Tibial nerve (tissue), 4 donors: Measurements from ENCODE around the gene DHRSX. TPM values are rescaled to one million over a fixed set of nuclear protein-coding genes. Genes with fewer than 3 reads are reported as not detected.
"Not testable (repeated sequence)": the region's sequence is repeated elsewhere in the genome, so short reads cannot be mapped to it uniquely, and the experiment has no call there.

Source experiments
- DNase-seq, 2 donors: peaks; one replicate each; pipeline ENCODE4 v3.0.0-alpha.2; 2019; ENCODE audit warnings: low spot score in 2 of 2
- H3K27ac ChIP-seq, 4 donors: fragments of 200-600 bp; sonication (generic) in 3 of 4; one replicate each; pipeline ENCODE4 v1.5.1; 2017 to 2019; ENCODE audit warnings: mild to moderate bottlenecking in 1 of 4
- H3K27me3 ChIP-seq, 2 donors: fragments of 200-600 bp; sonication (generic) in 1 of 2; one replicate each; pipeline versions ENCODE4 v1.5.1 to v1.6.0; 2017 to 2019
- H3K36me3 ChIP-seq, 3 donors: fragments of 200-600 bp; sonication (generic); one replicate each; pipeline ENCODE4 v1.5.1; 2018 to 2019
- H3K4me1 ChIP-seq, 4 donors: fragments of 200-600 bp; sonication (generic) in 3 of 4; one replicate each; pipeline ENCODE4 v1.5.1; 2017 to 2019
- H3K4me3 ChIP-seq, 4 donors: fragments of 200-600 bp; sonication (generic) in 3 of 4; one replicate each; pipeline ENCODE4 v1.5.1; 2017 to 2019; ENCODE audit warnings: mild to moderate bottlenecking in 1 of 4, moderate library complexity in 1 of 4
- H3K9me3 ChIP-seq, 4 donors: fragments of 200-600 bp; sonication (generic) in 3 of 4; one replicate each; pipeline ENCODE4 v1.5.1; 2017 to 2019
- EP300 ChIP-seq, 2 donors: sonication (generic); formaldehyde crosslinking; IDR thresholded peaks; one replicate each; pipeline ENCODE4 v1.6.1; 2017; ENCODE audit warnings: antibody characterized with exemption in 2 of 2, mild to moderate bottlenecking in 1 of 2
- POLR2A ChIP-seq, 2 donors: fragments of 450-650 bp; IDR thresholded peaks; one replicate each; pipeline ENCODE4 v1.6.1; 2017; ENCODE audit warnings: antibody characterized with exemption in 2 of 2, mild to moderate bottlenecking in 2 of 2, moderate library complexity in 2 of 2
- WGBS, 2 donors: methylation state at CpG; one replicate each; pipeline ENCODE4 v1.1.5; 2018; 5-methylcytosine and 5-hydroxymethylcytosine counted together
- total RNA-seq, 4 donors: library from RNA; depleted of rRNA; stranded (reverse); fragments of >200 nt; gene quantifications; one replicate each; pipeline ENCODE4 v1.1.0, GENCODE V29; 2016
- TF ChIP-seq, protein P1 (sequence below), 5 experiments: fragments of 200-600 bp in 3 of 5; fragments of 450-650 bp in 2 of 5; sonication (generic) in 3 of 5; IDR thresholded peaks; one replicate each; pipeline ENCODE4 v1.5.1; 2016 to 2019; ENCODE audit warnings: antibody characterized with exemption in 5 of 5, mild to moderate bottlenecking in 3 of 5, moderate library complexity in 2 of 5

DHRSX gene
- total RNA-seq, 4 donors from 2014 or later = 20.3 to 44.3 (median 31.7) TPM

DNA sequence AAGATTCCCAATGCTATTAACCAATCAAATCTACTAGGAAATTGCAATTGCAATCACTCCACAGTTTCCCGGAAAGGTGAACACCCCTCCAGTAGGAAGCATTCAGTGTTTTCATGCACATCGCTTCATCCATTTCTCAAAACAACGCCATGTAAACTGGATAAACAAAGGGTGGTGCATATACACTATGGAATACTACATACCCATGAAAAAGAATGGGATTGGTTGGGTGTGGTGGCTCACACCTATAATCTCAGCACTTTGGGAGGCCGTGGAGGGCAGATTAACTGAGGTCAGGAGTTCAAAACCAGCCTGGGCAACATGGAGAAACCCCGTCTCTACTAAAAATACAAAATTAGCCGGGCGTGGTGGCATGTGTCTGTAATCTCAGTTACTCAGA, 29.1 kb downstream of the DHRSX start:
- no peak for DNase-seq
- Histone ChIP-seq H3K36me3 (peaks cover 0 to 6% (median 0%) of the 10 kb centered on the region in 3 donors), H3K4me3 (no peak overlapping the region), H3K4me1 (peaks cover 0 to 6% (median 0%) of the 10 kb centered on the region in 4 donors), H3K27me3 (no peaks in the 10 kb centered on the region), H3K27ac (no peak overlapping the region), H3K9me3 (no peaks in the 10 kb centered on the region)
- WGBS, 2 donors = 92 to 94% methylated on average over 7 of the region's 7 CpGs
- no peak for TF ChIP-seq POLR2A (IDR thresholded peaks at IDR 0.05)
- TF ChIP-seq EP300 (IDR thresholded peaks at IDR 0.05) = no peak
- TF ChIP-seq, protein P1, sequence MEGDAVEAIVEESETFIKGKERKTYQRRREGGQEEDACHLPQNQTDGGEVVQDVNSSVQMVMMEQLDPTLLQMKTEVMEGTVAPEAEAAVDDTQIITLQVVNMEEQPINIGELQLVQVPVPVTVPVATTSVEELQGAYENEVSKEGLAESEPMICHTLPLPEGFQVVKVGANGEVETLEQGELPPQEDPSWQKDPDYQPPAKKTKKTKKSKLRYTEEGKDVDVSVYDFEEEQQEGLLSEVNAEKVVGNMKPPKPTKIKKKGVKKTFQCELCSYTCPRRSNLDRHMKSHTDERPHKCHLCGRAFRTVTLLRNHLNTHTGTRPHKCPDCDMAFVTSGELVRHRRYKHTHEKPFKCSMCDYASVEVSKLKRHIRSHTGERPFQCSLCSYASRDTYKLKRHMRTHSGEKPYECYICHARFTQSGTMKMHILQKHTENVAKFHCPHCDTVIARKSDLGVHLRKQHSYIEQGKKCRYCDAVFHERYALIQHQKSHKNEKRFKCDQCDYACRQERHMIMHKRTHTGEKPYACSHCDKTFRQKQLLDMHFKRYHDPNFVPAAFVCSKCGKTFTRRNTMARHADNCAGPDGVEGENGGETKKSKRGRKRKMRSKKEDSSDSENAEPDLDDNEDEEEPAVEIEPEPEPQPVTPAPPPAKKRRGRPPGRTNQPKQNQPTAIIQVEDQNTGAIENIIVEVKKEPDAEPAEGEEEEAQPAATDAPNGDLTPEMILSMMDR (IDR thresholded peaks at IDR 0.05) = no peak

DNA sequence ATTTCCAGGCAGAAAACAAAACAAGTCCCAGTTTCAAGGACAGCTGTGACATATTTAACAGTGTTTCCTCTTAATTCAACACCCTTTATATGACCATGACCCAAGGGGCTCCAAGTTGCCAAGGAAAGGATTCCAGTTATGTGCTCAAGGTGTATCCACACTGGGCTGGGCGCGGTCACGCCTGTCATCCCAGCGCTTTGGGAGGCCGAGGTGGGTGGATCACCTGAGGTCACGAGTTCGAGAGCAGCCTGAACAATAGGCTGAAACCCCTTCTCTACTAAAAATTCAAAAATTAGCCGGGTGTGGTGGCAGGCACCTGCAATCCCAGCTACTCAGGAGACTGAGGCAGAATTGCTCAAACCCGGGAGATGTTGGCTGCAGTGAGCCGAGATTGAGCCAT, 29.6 kb downstream of the DHRSX start:
- H3K4me3 ChIP-seq, H3K36me3 ChIP-seq, H3K27me3 ChIP-seq, H3K27ac ChIP-seq, H3K9me3 ChIP-seq, H3K4me1 ChIP-seq, DNase-seq: not testable (repeated sequence)
- WGBS, 2 donors = 96 to 98% methylated on average over 10 of the region's 10 CpGs

DNA sequence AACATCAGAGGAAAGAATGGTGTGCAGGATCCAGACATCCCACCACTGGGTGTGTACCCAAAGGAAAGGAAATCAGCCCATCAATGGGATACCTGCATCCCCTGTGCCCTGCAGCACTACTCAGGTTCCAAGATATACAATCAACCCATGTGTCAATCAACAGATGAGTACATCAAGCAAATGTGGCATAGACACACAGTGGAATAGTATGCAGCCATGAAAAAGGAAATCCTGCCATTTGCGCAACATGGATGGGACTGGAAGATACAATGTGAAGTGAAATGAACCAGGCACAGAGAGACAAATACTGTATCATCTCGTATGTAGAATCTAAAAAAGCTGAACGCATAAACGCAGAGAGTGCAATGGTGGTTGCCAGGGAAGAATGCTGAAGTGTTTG, 30.9 kb downstream of the DHRSX start:
- H3K4me1 ChIP-seq, H3K27me3 ChIP-seq, H3K27ac ChIP-seq, H3K4me3 ChIP-seq, H3K36me3 ChIP-seq, DNase-seq, H3K9me3 ChIP-seq: not testable (repeated sequence)
- WGBS, 2 donors = 89 to 96% methylated on average over 4 of the region's 4 CpGs

DNA sequence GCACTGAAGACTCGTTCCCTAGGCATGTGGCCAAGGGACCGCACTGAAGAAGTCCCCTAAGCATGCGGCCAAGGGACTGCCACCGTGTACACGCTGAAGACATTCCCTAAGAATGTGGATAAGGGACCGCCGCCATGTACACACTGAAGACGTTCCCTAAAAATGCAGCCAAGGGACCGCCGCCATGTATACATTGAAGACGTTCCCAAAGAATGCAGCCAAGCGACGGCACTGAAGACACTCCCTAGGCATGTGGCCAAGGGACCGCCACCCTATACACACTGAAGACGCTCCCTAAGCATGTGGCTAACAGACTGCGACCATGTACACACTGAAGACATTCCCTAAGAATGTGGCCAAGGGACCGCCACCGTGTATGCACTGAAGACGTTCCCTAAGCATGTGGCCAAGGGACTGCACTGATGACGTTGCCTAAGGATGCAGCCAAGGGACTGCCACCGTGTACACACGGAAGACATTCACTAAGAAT, 31.5 kb downstream of the DHRSX start:
- WGBS, 2 donors = 93 to 98% methylated on average over 21 to 22 of the region's 22 CpGs
- TF ChIP-seq POLR2A (IDR thresholded peaks at IDR 0.05) = no peak
- TF ChIP-seq, protein P1 (IDR thresholded peaks at IDR 0.05) = no peak
- TF ChIP-seq EP300 (IDR thresholded peaks at IDR 0.05) = no peak
- DNase-seq = no peak
- Histone ChIP-seq H3K27me3 (no peaks in the 10 kb centered on the region), H3K4me1 (no peaks in the 10 kb centered on the region), H3K9me3 (no peaks in the 10 kb centered on the region), H3K4me3 (no peak overlapping the region), H3K36me3 (peaks cover 0 to 6% (median 0%) of the 10 kb centered on the region in 3 donors), H3K27ac (no peak overlapping the region)

DNA sequence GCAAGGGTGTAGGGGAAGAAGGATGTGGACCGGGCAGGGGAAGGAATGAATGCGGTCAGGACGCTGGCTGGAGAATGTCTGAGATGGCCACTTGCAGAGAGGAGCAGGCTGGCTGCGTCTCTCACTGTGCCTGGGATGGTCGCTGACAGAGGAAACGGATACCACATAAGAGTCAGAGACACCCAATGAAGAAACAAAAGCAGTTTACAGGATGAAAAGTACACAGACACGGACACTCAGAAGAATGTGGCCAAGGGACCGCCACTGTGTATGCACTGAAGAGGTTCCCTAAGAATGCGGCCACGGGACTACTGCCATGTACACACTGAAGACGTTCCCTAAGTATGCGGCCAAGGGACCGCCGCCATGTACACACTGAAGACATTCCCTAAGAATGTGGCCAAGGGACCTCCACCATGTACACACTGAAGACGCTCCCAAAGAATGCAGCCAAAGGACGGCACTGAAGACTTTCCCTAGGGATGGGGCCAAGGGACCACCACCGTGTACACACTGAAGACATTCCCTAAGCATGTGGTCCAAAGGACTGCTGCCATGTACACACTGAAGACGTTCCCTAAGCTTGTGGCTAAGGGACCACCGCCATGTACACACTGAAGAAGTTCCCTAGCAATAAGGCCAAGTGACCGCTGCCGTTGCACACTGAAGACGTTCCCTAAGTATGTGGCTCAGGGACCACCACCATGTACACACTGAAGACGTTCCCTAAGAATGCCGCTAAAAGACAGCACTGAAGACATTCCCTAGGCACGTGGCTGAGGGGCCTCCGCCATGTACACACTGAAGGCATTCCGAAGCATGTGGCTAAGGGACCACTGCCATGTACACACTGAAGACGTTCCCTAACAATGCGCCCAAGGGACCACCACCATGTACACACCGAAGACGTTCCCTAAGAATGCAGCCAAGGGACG, 32.2 kb downstream of the DHRSX start:
- no peak for DNase-seq
- Histone ChIP-seq H3K4me3 (no peak overlapping the region), H3K36me3 (peaks cover 0 to 6% (median 0%) of the 10 kb centered on the region in 3 donors), H3K27me3 (no peaks in the 10 kb centered on the region), H3K27ac (no peak overlapping the region), H3K4me1 (peaks cover 0 to under 1% (median 0%) of the 10 kb centered on the region in 4 donors), H3K9me3 (no peaks in the 10 kb centered on the region)
- TF ChIP-seq EP300 (IDR thresholded peaks at IDR 0.05) = no peak
- TF ChIP-seq POLR2A (IDR thresholded peaks at IDR 0.05) = no peak
- TF ChIP-seq, protein P1 (IDR thresholded peaks at IDR 0.05) = no peak
- 85 to 88% methylated on average over 20 to 31 of the region's 32 CpGs for WGBS, 2 donors
